ENCODE results near the gene TMEM164.
"Not testable (repeated sequence)": the region's sequence is repeated elsewhere in the genome, so short reads cannot be mapped to it uniquely, and the experiment has no call there.

Gene TMEM164

GRCh38 chrX:110002300-110003166 is at the start of gene TMEM164:
Gene TMEM164 (plus strand): TSS chrX:110003114. CDS start chrX:110003775, 661 bp downstream.
- peak; percentile 50 for DNase-seq

GRCh38 chrX:109954333-109954732 is 48.6 kb upstream of the TMEM164 start:
- DNase-seq: no peak

- no peak for DNase-seq
Measured at GRCh38 chrX:109954955-109955354, 48.0 kb upstream of the TMEM164 start.

GRCh38 chrX:109958266-109958665 is 44.6 kb upstream of the TMEM164 start:
- no peak for DNase-seq

GRCh38 chrX:109959356-109959871 is 43.5 kb upstream of the TMEM164 start:
- DNase-seq: no peak

GRCh38 chrX:109964390-109964789 is 38.5 kb upstream of the TMEM164 start:
- no peak for DNase-seq

- DNase-seq: no peak
Measured at GRCh38 chrX:109966246-109966645, 36.7 kb upstream of the TMEM164 start.

- no peak for DNase-seq
Measured at GRCh38 chrX:109967156-109967555, 35.8 kb upstream of the TMEM164 start.

GRCh38 chrX:109970841-109971240 is 32.1 kb upstream of the TMEM164 start:
- not testable (repeated sequence) for DNase-seq

- no peak for DNase-seq
Measured at GRCh38 chrX:109974906-109975655, 27.8 kb upstream of the TMEM164 start.

- not testable (repeated sequence) for DNase-seq
Measured at GRCh38 chrX:109985210-109985609, 17.7 kb upstream of the TMEM164 start.

GRCh38 chrX:109987884-109988283 is 15.0 kb upstream of the TMEM164 start:
- no peak for DNase-seq

- no peak for DNase-seq
Measured at GRCh38 chrX:109990582-109991276, 12.2 kb upstream of the TMEM164 start.

GRCh38 chrX:109992203-109992602 is 10.7 kb upstream of the TMEM164 start:
- no peak for DNase-seq

GRCh38 chrX:109995155-109995554 is 7.8 kb upstream of the TMEM164 start:
- no peak for DNase-seq

- no peak for DNase-seq
Measured at GRCh38 chrX:109997786-109998452, 5.0 kb upstream of the TMEM164 start.

- DNase-seq: no peak
Measured at GRCh38 chrX:110000000-110000399, 2.9 kb upstream of the TMEM164 start.

GRCh38 chrX:110000847-110001713 is 1.8 kb upstream of the TMEM164 start:
- no peak for DNase-seq

- DNase-seq: no peak
Measured at GRCh38 chrX:110001740-110002299, 1.1 kb upstream of the TMEM164 start.

GRCh38 chrX:110003167-110004156 is 548 bp downstream of the TMEM164 start:
- DNase-seq: no peak
